ENCODE measurements around the gene IGF1.

DNA sequence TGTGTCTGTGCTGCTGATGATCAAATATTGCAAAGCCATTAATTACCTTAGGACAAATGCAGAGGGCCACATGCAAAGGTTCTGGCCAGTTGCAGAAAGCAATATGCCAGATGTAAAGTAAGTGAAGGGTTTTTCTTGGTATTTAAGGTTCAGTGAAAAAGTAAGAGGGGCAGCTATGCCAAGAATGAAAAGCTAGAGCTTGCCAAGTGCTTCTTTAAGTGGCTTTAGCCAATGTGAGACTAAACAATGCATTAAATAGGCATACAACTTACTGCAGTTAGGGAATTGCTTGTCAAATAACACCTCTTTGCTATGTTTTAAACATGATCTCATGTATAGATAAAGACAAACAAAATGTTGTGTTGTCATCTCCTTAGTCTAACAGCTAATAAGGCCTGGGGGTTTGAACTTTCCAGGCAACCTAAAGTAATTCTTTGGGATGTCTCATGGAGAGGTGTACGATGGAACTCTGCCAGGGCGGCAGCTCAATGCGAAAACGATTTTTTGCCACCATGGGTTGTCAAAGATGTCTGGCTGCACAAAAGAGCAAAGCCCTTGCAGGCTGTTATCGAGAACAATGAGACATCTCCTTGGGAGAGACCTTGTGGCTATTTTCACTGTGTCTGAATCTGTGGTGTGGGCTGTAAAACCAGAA lies 12.0 kb downstream of the IGF1 start:
- TF ChIP-seq CTCF (IDR thresholded peaks at IDR 0.05), result no peak
- no peak for TF ChIP-seq MAX (IDR thresholded peaks at IDR 0.05; ENCODE audit: low read depth)
- no peak for TF ChIP-seq MXI1 (IDR thresholded peaks at IDR 0.05; ENCODE audit: low read depth, low read length)
- TF ChIP-seq POLR2AphosphoS5 (IDR thresholded peaks at IDR 0.05; ENCODE audit: low read depth, low read length), result no peak
- no peak for TF ChIP-seq SMC3 (IDR thresholded peaks at IDR 0.05; ENCODE audit: low read depth, low read length)
- no peak for TF ChIP-seq TEAD4 (IDR thresholded peaks at IDR 0.05; ENCODE audit: borderline replicate concordance, insufficient read depth)
- no peak for TF ChIP-seq NFIC (IDR thresholded peaks at IDR 0.05; ENCODE audit: borderline replicate concordance)
- TF ChIP-seq MEF2A (IDR thresholded peaks at IDR 0.05; ENCODE audit: borderline replicate concordance, low read depth), result no peak
- TF ChIP-seq EP300 (IDR thresholded peaks at IDR 0.05; ENCODE audit: borderline replicate concordance in 1 of 2, low read depth in 1 of 2, low read length in 1 of 2), result no peak
- no peak for TF ChIP-seq ZBTB33 (IDR thresholded peaks at IDR 0.05; ENCODE audit: borderline replicate concordance, low read depth)
- no peak for TF ChIP-seq YY1 (IDR thresholded peaks at IDR 0.05; ENCODE audit: low read depth)
- no peak for TF ChIP-seq RAD21 (IDR thresholded peaks at IDR 0.05; ENCODE audit: low read length)
- no peak for TF ChIP-seq FOXJ3 (CRISPR knock-in tag; IDR thresholded peaks at IDR 0.05)
- no peak for TF ChIP-seq REST (IDR thresholded peaks at IDR 0.05; ENCODE audit: low read depth, low read length)

Data from SK-N-SH (cell line).